Measurements from ENCODE around the gene HNRNPUL1. TPM values are rescaled to one million over a fixed set of nuclear protein-coding genes. Genes with fewer than 3 reads are reported as not detected.

Gene HNRNPUL1
- total RNA-seq, 4 donors from 2014 or later, result 140 to 213 (median 188) TPM

DNA sequence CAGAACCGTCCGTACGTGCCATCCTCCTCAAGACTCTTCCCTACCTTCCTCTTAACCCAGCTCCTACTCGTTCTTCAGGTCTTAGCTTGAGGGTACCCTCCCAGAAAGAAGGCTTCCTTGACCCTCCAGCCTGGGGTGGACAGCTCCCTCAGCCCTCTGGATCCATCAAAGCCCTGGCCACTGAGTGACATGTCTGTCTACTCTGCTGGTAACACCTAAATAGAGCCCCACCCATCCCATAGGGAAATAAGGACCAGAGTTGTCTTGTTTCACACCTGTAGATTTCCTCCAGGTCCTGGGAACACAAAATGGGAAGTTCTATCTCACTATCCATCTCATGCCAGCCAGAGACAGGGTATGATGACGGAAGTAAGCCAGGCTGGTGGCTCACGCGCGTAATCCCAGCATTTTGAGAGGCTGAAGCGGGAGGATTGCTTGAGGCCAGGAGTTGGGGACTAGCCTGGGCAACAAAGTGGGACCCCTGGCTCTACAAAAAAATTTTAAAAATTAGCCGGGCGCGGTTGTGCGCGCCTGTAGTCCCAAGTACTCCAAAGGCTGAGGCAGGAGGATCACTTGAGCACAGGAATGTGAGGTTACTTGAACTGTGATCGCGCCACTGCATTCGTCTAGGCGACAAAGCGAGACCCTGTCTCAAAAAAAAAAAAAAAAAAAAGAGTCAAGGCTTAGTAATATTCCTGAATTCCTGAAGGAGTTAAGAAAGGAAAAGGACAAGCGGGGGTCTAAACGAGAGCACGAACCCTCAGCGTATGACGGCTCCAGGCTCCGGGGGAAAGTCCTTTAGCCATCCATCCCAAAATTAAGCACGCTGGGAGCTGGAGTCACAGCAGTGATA lies 45.2 kb downstream of the HNRNPUL1 start:
- Histone ChIP-seq H3K4me3 (peak overlapping the region; percentile 85), H3K36me3 (peaks cover 47% of the 10 kb centered on the region), H3K27ac (peak overlapping the region; percentile 98), H3K9me3 (no peaks in the 10 kb centered on the region), H3K27me3 (no peaks in the 10 kb centered on the region), H3K4me1 (peaks cover 42% of the 10 kb centered on the region)
- TF ChIP-seq, protein P1, sequence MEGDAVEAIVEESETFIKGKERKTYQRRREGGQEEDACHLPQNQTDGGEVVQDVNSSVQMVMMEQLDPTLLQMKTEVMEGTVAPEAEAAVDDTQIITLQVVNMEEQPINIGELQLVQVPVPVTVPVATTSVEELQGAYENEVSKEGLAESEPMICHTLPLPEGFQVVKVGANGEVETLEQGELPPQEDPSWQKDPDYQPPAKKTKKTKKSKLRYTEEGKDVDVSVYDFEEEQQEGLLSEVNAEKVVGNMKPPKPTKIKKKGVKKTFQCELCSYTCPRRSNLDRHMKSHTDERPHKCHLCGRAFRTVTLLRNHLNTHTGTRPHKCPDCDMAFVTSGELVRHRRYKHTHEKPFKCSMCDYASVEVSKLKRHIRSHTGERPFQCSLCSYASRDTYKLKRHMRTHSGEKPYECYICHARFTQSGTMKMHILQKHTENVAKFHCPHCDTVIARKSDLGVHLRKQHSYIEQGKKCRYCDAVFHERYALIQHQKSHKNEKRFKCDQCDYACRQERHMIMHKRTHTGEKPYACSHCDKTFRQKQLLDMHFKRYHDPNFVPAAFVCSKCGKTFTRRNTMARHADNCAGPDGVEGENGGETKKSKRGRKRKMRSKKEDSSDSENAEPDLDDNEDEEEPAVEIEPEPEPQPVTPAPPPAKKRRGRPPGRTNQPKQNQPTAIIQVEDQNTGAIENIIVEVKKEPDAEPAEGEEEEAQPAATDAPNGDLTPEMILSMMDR (IDR thresholded peaks at IDR 0.05), result no peak
- TF ChIP-seq EP300 (IDR thresholded peaks at IDR 0.05), result no peak
- no peak for TF ChIP-seq POLR2A (IDR thresholded peaks at IDR 0.05)
- TF ChIP-seq POLR2AphosphoS5 (IDR thresholded peaks at IDR 0.05), result no peak
- 6% methylated on average over 26 of the region's 26 CpGs for WGBS
- no peak for DNase-seq (ENCODE audit: low spot score in 2 of 2)

DNA sequence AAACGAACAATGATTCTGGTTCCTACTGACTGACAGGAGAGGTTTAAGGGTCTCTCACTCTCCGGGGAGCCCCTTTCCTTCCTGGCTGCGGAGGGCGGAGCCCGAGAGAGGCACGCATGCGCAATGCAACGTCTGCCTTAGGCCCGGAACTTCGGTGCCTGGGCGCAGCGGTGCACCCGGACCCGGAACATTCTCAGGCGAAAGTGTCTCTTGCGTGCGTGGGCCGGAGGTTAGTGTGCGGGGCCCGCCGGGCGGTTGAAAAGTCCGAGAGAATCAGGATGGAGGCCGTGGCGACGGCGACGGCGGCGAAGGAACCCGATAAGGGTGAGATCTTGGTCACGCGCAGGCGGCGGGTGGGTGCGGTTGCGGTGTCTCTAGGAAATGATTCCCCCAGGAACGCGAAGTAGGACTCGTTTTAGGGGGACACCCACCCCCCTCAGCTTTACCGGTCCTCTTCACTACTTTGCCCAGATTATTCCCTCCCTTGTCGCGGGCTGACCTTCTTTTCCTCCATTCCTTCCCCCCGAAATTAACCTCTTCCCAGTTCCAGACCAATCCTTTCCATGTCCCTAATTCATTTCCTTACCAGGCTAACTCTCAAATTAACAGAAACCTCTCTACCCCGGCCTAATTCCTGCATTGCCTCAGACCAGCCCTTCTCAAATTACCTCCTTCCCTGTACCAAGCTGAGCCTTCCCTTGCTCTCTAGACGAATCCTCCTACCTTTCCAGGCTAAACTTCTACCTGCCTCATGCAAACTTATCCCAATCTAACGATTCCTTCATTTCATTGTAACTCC lies 46.1 kb downstream of the HNRNPUL1 start, which contains the start of gene CCDC97:
Gene CCDC97 (plus strand): TSS at position 140 of the 799 bp plus-strand sequence. CDS start 139 bp downstream, at position 279.
- Histone ChIP-seq H3K27me3 (no peaks in the 10 kb centered on the region), H3K36me3 (peaks cover 41% of the 10 kb centered on the region), H3K27ac (peak within 1 kb of the TSS; percentile 98), H3K9me3 (no peaks in the 10 kb centered on the region), H3K4me1 (peaks cover 42% of the 10 kb centered on the region), H3K4me3 (peak within 1 kb of the TSS; percentile 85)
- DNase-seq (ENCODE audit: low spot score in 2 of 2), result peak; percentile 90 to 93
- TF ChIP-seq, protein P1 (IDR thresholded peaks at IDR 0.05), result no peak
- TF ChIP-seq POLR2AphosphoS5 (IDR thresholded peaks at IDR 0.05) (peak; percentile 20 to 92 (median 85)), POLR2A (IDR thresholded peaks at IDR 0.05) (peak in 1 of 2 donors; percentile 59)
- under 1% methylated on average over 46 of the region's 47 CpGs for WGBS

DNA sequence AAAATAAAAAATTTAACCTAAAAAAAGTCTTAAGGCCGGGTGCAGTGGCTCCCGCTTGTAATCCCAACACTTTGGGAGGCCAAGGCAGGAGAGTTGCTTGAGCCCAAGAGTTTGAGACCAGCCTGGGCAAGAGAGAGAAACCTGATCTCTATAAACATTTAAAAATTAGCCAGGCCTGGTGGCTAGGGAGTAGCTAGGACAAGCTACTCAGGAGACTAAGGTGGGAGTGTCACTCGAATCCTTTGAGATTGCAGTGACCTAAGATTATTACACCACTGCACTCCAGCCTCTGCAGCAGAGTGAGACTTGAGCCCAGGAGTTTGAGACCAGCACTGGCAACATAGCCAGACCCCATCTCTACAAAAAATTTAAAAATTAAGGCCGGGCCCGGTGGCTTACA lies 46.9 kb downstream of the HNRNPUL1 start:
- TF ChIP-seq, protein P1 (IDR thresholded peaks at IDR 0.05), result no peak
- TF ChIP-seq EP300 (IDR thresholded peaks at IDR 0.05), result no peak
- TF ChIP-seq POLR2AphosphoS5 (IDR thresholded peaks at IDR 0.05), result no peak
- no peak for TF ChIP-seq POLR2A (IDR thresholded peaks at IDR 0.05)
- Histone ChIP-seq H3K4me3 (peak overlapping the region; percentile 85), H3K27me3 (no peaks in the 10 kb centered on the region), H3K36me3 (peaks cover 41% of the 10 kb centered on the region), H3K4me1 (peaks cover 42% of the 10 kb centered on the region), H3K27ac (peak overlapping the region; percentile 98), H3K9me3 (no peaks in the 10 kb centered on the region)
- DNase-seq (ENCODE audit: low spot score in 2 of 2), result no peak
- 54% methylated on average over 5 of the region's 5 CpGs for WGBS

DNA sequence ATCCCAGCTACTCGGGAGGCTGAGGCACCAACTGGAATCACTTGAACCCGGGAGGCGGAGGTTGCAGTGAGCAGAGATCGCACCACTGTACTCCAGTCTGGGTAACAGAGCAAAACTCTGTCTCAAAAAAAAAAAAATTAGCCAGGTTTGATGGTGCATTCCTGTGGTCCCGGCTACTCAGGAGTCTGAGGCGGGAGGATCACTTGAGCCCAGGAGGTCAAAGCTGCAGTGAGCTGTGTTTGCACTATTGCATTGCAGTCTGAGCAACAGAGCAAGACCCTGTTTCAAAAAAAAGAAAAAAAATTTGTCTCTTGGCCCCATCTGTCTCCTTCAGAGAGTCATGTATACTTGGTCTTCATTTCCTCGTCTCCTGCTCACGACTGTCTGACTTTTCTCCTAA lies 47.4 kb downstream of the HNRNPUL1 start:
- 84% methylated on average over 8 of the region's 8 CpGs for WGBS
- H3K27ac ChIP-seq, result no peak overlapping the region

More for the DNA sequence above, 47.4 kb downstream of the HNRNPUL1 start:
- no peak overlapping the region for H3K4me3 ChIP-seq
- H3K9me3 ChIP-seq, result no peaks in the 10 kb centered on the region
- peaks cover 41% of the 10 kb centered on the region for H3K36me3 ChIP-seq
- peaks cover 40% of the 10 kb centered on the region for H3K4me1 ChIP-seq
- no peaks in the 10 kb centered on the region for H3K27me3 ChIP-seq
- no peak for DNase-seq (ENCODE audit: low spot score in 2 of 2)
- TF ChIP-seq, protein P1 (IDR thresholded peaks at IDR 0.05), result no peak
- TF ChIP-seq POLR2AphosphoS5 (IDR thresholded peaks at IDR 0.05), result no peak
- TF ChIP-seq POLR2A (IDR thresholded peaks at IDR 0.05), result no peak
- TF ChIP-seq EP300 (IDR thresholded peaks at IDR 0.05), result no peak

All from suprapubic skin (tissue), 4 donors.